HG03108 (cell line): ENCODE results near the gene ATCAY.
"Not testable (repeated sequence)": the region's sequence is repeated elsewhere in the genome, so short reads cannot be mapped to it uniquely, and the experiment has no call there.

Experiments
- ATAC-seq: cut with Tn5 transposase; IDR thresholded peaks from one replicate; pipeline ENCODE4 v1.9.1; 2021; ENCODE audit warnings: moderate library complexity; ENCODE audit not compliant: unreplicated experiment

ATCAY gene

DNA sequence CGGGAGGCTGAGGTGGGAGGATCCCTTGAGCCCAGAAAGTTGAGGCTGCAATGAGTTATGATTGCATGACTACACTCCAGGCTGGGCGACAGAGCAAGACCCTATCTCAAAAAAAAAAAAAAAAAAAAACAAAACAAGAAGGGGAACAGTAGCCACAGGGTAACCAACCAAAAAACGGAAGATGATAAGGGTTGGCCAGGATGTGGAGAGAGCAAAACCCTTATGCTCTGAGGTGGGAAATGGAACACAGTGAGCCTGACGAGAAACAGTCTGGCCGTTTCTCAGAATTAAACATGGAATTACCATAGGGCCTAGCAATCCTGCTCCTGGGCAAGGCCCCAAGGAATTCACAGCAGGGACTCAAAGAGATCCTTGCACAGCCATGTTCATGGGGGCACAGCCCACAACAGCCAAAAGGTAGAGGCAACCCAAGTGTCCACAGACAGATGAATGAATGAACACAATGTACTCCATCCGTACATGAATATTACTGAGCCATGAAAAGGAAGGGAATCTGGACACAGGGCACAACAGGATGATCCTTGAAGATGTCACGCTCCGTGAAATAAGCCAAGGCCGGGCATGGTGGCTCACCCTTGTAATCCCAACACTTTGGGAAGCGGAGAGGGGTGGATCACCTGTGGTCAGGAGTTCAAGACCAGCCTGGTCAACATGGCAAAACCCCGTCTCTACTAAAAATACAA lies 63.7 kb downstream of the ATCAY start:
- no peak for ATAC-seq

DNA sequence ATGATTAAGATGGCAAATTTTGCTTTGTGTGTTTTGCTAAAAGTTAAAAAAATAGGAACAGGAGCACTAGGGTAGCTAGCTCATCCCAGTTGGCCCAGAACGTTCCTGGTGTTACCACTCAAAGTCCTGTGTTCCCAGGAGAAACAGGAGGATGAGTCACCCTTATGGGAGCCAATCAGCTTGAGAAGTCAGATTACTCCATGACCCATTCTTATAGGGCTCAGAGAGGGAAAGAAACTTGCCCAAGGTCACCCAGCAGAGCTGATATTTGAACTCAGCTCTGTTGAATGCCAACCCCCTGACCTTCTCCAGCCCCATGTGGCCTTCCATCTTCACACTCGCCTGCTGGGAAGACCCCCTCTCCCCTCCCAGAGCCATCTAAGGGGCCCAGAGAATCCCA lies 65.4 kb downstream of the ATCAY start:
- no peak for ATAC-seq

DNA sequence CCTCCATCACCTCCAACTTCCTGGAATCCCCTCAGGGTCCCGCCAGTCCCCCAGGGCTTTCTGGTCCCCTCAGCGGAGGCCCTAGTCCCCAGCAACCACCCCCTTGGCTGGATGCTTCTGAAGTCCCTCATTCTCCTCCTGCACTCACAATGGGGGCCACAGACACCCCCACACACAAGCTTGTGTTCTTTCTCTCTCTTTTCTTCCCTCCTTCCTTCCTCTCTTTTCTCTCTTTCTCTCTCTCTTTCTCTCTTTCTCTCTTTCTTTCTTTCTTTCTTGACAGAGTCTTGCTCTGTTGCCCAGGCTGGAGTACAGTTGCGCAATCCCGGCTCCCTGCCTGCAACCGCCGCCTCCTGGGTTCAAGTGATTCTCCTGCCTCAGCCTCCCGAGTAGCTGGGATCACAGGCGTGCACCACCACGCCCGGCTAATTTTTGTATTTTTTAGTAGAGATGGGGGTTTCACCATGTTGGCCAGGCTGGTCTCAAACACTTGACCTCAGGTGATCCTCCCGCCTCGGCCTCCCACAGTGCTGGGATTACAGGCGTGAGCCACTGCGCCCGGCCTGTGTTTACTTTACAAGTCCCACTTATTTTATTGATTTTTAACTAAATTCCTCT lies 66.9 kb downstream of the ATCAY start:
- ATAC-seq = not testable (repeated sequence)

DNA sequence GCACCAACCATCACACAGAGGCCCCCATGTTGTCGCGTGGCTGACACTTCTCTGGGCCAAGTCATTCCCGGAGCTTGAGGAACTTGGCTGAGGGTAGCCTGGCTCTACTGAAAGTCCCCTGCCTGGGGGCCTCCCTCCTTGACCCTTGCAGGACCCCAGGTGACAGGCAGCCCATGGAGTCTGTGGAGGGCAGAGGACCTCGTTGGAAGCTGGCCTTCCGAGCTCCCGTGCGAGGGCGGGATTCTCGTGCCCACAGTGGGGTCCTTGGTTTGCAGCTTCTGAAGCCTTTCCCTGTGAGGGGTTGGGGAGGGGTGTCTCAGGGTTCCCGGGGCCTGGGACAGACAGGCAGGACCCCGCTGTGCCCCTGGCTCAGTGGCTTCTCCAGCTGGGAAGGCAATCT lies 68.8 kb downstream of the ATCAY start:
- ATAC-seq = no peak

DNA sequence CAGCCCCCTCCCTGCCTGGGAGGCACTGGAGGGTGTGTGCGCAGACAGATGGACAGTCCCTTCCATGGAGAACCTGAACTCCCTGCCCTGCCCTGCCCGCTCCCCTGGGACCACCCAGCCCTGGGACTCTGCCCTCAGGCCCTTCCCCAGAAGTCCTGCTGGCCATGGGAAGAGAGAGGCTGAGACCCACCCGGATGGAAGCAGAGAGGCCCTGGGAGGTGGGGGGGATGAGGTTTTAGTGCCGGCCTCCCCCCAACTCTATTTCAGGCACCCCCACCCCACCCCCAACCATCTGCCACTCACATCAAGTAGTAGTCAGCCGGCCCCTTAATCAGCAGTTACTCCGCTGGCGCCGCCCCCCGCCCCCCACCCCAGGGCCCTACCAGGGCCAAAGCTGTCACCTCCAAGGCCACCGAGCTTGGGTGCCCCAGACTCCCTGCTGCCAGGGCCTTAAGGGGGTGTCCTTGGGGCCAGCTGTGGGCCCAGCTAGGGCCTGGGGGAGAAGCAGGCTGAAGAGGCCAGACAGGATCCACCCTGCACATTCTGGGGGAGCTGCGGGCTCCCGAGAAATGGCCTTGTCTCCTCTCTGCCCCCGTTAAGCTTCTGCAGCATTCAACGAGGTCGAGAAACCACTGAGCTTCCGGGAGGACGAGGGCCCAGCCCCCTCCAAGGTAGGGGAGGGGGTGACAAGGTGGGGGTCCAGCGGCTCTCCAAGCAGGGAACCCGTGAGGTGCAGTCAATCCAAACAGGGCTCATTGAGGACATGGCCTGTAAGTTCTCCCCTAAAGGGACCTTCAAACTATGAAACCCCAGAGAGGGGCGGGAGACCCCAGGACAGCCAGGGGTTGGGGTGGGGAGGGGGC lies 69.7 kb downstream of the ATCAY start:
- ATAC-seq = no peak

DNA sequence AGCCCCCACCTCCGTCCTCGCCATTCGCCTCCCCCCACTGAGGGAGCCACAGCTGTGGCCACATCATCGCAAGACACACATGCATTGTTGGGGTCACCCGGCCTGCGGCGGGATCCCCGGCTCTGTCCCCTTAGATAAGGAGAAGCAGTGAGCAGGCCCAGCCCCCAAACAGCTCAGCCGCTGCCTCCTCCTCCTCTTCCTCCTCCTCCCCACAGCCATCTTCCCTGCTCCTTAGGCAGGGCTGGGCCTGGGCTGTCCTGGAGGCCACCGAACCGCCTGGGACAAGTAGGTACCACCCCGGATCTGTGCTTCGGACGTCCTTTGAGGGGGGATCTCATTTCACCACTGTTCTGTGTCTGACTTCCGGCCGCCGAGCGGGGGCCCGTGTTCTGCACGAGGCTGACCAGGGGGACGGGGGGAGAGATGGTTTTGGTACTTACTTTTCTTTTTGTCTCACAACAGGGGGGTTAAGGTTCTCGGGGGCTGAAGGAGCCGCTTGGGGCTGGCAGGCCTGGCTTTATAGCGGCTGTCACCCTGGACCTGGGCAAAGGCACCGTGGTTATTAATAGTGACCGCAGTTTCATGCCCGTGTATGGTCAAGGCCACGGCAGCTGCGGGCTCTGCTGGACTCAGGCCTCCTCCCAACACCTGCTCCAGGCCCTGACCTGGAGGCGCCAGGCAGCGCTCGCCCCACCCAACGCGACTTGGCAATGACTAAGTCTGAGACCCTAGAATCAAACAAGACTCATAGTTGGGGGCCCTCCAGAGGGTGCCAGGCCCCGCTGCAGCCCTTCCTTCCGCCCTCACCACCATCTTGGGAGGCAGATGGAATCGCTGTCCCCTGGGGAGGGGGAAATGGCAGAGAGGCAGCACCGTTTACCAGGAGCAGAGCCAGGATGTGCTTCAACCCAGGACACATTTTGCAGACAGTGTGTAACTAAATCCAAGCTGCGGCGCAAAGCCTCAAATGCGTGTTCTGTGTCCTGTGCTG lies 70.7 kb downstream of the ATCAY start:
- no peak for ATAC-seq

DNA sequence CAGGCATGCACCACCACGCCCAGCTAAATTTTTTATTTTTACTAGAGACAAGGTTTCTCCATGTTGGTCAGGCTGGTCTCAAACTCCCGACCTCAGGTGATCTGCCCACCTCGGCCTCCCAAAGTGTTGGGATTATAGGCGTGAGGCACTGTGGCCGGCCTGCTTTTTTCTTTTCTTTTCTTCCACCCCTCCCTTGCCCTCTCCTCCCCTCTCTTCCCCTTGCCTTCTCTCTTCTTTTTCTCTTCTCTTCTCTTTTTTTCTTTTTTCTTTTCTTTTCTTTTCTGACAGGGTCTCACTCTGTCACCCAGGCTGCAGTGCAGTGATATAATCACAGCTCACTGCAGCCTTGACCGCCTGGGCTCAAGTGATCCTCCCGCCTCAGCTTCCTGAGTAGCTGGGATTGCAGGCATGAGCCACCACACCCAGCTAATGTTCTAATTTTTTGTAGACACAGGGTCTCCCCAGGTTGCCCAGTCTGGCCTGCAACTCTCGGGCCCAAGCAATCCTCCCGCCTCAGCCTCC lies 72.3 kb downstream of the ATCAY start:
- ATAC-seq = not testable (repeated sequence)

DNA sequence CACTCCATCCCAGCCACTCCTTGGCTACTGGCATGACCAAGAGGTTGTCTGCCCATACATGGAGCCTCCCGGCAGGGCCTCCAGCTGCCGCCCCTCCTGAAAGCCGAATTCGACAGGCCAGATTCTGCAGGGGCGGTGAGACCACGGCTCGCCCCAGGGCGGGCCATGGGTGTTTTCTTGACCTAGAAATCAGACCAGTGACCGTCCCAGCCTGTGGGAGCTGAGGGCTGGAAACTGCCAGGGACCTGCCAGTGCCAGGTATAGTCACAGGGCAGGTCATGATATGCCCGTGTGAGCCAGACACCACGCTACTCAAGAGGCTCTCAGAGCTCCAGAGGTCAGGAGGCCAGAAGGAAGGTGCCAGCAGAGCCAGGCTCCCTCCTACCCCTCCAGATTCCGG lies 73.6 kb downstream of the ATCAY start:
- ATAC-seq = no peak

DNA sequence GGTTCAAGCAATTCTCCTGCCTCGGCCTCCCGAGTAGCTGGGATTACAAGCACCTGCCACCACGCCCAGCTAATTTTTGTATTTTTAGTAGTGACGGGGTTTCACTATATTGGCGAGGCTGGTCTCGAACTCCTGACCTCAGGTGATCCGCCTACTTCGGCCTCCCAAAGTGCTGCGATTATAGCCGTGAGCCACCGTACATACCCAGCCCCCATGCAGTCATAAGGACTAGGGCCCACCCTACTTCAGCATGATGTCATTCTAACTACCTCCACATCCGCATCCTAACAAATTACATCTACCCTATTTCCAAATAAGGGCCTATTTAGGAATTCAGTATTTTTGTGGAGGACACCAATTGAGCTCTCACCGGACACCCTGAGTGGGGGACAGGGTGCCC lies 74.8 kb downstream of the ATCAY start:
- not testable (repeated sequence) for ATAC-seq

DNA sequence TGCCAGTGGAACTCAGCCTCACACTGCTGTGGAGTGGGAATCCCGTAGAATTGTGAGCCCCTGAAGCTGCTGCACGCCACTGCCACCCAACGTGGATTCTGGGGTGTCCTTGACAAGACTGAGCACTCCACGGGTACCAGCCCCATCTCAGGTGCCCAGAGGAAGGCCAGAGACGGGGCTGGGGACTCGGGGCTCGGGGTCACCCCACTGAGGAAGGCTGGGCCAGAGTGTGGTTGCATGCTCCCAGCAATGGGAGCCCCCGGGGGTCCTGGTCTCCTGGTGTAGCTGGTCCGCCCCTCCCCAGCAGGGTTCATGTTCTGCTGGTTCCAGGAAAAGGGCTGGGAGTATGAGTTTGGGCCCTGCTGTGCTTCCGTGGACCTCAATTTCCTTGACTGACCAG lies 75.2 kb downstream of the ATCAY start:
- no peak for ATAC-seq

DNA sequence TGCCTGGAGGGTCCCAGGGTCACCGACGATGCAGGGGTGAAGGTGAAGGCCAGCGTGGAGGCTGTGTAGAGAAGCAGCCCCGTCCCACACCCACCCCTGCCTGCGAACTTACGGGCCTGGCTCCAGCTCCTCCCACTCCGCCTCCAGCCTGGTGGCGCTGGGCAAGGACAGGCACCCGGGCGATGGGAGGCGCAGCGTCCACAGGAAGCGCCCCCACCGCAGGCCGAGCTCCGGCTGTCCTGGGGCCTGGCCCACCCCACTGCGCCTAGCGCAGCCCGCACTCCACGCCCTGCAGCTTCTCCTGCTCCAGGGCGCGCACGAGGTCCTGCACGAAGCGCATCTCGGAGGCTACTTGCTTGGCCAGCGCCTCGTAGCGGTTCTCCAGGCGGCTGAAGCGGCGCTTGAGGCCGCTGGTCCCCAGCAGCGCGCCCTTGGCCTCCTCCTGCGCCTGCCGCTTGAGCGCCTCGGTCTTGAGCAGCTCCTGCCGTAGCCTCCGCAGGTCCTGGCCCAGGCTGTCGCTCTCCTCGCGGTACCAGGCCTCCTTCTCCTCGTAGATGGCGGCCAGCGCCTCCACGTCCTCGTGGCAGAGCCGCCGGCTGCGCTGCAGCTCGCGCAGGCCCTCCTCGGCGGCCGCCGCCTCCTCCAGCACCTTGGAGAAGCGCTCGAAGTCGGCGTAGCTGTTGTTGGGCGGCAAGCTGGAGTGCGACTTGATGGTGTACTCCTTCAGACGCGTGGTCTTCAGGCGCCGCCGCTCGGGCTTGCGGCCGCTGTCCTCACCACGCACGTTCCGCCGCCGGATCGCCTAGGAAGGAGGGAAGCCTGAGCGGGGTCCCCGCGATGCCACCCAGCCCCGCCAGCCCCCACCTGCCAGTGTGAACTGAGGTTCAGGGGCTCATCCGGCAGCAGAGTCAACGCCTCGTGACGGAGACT lies 78.6 kb downstream of the ATCAY start:
- ATAC-seq = no peak

DNA sequence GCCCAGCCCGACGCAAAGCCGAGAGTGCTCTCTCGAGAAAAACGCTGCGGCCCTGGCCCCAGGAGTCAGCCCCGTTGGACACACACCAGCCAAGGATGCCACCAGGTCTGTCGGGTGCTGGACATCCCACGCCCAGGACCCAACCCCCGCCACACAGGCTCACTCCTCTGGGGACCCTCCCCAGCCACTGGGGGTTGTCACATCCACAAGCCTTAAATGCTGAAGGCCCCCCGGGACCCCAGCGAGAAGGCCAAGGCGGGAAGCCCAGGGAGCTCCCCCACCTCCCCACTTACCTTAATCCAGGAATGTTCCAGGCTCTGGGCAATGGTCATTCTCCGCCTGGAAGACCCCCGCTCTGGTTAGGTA lies 79.3 kb downstream of the ATCAY start:
- ATAC-seq = no peak

DNA sequence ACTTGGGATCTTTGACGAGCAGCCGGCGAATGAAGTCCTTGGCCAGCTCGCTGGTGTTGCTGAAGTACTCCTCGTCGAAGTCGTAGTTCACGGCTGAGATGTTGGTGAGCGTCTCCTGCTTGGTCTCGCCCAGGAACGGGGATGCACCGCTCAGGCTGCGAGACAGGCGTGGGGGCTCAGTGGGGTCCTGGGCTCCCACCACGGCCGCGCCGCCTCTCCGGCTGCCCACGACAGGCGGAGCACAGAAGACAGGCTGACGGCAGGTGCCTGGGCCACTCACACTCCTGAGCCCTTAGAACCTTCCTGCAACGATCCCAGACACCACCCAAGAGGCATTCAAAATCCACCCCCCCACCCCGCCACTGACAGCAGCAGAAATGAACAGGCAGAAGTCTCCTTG lies 80.5 kb downstream of the ATCAY start:
- ATAC-seq = no peak

DNA sequence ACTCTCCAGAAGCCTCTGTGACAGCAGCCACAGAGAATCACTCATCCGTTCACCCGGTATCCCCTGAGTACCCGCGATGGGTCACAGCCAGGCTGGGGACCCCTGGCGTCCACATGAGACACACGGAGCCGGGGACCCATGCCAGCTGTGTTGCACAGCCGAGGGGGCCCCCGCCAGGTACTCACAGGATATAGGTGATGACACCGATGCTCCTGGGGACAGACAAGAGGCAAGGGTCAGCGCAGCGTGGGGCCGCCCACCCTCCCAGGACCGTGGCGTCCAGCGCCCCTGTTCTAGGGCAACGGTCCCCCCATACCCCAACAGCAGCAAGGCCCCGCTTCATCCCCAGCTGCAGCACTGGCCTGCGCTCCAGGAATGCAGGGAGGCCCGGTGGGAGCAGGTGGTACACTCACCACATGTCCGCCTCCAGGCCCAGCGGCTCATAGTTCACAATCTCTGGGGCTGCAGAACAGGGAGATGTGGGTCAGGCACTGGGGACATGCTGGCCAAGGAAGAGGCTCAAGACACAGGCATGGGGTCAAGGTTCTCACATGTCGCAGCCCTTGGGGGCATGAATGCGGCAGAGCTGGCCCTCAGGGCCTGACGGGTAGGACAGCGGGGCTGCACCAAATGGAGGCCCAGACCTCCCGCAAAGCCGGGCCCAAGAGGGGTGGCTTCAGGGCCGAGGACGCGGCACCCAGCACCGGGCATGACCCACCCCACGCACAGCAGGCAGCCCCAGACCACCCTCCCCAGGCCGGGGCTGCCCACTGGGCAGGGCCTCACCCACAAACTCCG lies 83.2 kb downstream of the ATCAY start:
- no peak for ATAC-seq

DNA sequence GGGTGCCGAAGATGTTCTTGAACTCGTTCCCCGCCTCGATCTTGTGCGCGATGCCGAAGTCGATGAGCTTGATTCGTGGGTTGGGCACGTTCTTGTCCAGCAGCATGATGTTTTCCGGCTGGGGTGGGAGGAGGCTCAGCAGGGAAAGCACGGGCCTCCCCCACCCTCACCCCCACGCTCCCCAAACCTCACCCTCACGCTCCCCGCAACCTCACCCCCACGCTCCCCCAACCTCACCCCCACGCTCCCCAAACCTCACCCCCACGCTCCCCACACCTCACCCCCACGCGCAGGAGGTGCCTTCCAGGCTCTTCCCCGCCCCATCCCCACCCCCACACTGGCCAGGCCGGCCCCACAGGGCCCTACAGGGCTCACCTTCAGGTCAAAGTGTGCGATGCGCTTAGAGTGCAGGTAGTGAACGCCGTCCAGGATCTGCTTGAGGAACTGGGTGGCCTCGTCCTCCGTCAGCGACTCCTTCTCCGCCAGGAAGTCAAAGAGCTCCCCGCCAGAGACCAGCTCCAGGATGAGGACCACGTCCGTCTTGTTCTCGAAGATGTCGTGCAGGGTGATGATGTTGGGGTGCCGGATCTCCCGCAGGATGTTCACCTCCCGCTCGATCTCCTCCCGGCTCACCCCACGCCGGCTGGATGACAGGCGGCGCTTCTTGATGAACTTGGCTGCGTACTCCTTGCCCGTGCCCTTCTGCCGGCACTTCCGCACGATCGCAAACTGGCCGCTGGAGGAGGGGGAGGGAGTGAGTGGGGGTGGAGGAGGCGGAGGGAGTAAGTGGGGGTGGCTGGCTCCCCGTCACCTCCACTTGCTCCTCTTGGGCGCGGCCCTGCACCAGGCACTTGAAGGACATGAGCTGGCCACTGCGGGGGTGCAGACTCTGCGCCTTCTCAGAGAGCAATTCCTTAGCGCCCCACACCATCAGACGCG lies 84.0 kb downstream of the ATCAY start:
- ATAC-seq = no peak

DNA sequence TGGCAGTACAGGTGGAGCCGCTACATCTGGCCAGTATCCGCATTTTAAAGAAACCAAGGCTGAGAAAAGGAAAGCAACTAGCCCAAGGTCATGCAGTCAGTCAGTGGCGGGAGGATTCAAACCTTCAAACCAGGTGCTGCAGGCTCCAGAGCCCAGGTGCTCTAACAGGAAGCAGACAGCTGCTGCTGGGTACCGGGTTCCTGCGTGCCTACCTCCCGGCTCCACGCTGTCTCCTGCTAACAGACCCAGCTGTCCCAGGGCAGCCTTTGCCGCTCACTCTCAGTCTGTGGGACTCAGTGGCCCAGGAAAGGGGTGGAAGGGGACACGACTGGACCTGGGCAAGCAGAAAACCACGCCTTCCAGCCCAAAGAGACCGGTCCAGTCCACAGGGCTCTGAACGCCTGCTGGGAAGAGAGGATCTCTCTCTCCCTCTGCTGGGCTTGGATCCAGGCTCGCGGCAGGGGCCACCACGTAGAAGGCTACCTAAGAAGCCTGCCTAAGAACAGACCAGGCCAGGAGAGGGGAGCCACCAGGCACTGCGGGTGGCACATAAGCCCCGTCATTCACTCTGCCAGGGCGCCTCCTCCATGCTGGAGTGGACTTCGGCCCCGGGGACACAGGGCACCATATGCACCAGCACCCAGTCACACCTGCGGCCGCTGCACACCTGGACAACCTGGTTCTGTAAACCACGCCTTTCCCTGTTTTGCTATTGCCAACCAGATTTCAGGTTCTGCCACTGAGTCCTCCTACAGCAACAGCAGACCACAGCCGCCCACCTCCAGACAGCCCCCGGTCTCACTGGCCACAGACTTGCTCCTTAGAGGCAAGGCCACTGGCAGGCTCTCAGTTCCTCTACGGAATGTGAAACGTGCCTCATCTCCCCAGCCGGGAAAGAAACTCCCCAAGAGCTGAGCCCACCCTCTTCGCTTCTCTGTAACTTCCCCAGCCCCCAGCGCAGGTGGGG lies 85.8 kb downstream of the ATCAY start:
- no peak for ATAC-seq
